ENCODE results near the gene ZNFX1.
"Not testable (repeated sequence)": the region's sequence is repeated elsewhere in the genome, so short reads cannot be mapped to it uniquely, and the experiment has no call there.

ZNFX1 gene

GRCh38 chr20:49203746-49204145 is 74.1 kb downstream of the ZNFX1 start:
- no peak for DNase-seq

- no peak for DNase-seq
Measured at GRCh38 chr20:49203011-49203410, 74.8 kb downstream of the ZNFX1 start.

- DNase-seq: no peak
Measured at GRCh38 chr20:49199729-49200293, 78.0 kb downstream of the ZNFX1 start.

GRCh38 chr20:49192944-49193518 is 84.8 kb downstream of the ZNFX1 start:
- DNase-seq: not testable (repeated sequence)
